H1 (cell line): ENCODE results near the gene GFPT1. TPM values are rescaled to one million over a fixed set of nuclear protein-coding genes. Genes with fewer than 3 reads are reported as not detected.

Source experiments
- CTCF ChIA-PET: fragments of 300-600 bp; sonication (Branson Sonifier 250); formaldehyde crosslinking; loops from one replicate; lab custom pipeline; 2021; ENCODE audit not compliant: partially characterized antibody; lab: Charles Lee
- POLR2A ChIA-PET: fragments of 300-600 bp; sonication (Branson Sonifier 250); formaldehyde crosslinking; loops from one replicate; lab custom pipeline; 2021; ENCODE audit warnings: inconsistent platforms; ENCODE audit not compliant: partially characterized antibody; lab: Charles Lee
- DNase-seq, 2 experiments: peaks; one replicate each; pipeline versions ENCODE4 v3.0.0 to v3.0.0-alpha.2; 2010 to 2022; ENCODE audit warnings: low spot score in 2 of 2, low read depth in 1 of 2, mixed read lengths in 1 of 2
- FAIRE-seq: peaks from 2 replicates; lab custom pipeline; 2011; peaks lifted over from hg19 to GRCh38; lab: Jason Lieb, UNC
- H2AFZ ChIP-seq: 2 replicates; pipeline ENCODE4 v1.8.1; 2012; ENCODE audit warnings: low read length, inconsistent platforms
- H2AK5ac ChIP-seq: 2 replicates; pipeline ENCODE4 v1.6.1; 2013; ENCODE audit warnings: low read depth, low read length
- H2BK120ac ChIP-seq: replicated peaks from 2 replicates; pipeline ENCODE3; 2013; ENCODE audit warnings: low read depth, low read length, inconsistent platforms
- H2BK12ac ChIP-seq: 2 replicates; pipeline ENCODE4 v1.6.1; 2013; ENCODE audit warnings: low read depth, low read length
- H2BK15ac ChIP-seq: 2 replicates; pipeline ENCODE4 v1.6.1; 2013; ENCODE audit warnings: low read length
- H2BK20ac ChIP-seq: 2 replicates; pipeline ENCODE4 v1.6.1; 2013; ENCODE audit warnings: low read length
- H2BK5ac ChIP-seq: 2 replicates; pipeline ENCODE4 v1.6.1; 2013; ENCODE audit warnings: low read depth, low read length
- H3K14ac ChIP-seq: 2 replicates; pipeline ENCODE4 v1.6.1; 2013; ENCODE audit warnings: inconsistent platforms; ENCODE audit not compliant: insufficient read length
- H3K18ac ChIP-seq: 2 replicates; pipeline ENCODE4 v1.6.1; 2013; ENCODE audit warnings: low read length; ENCODE audit errors: extremely low read depth
- H3K23ac ChIP-seq: 2 replicates; pipeline ENCODE4 v1.6.1; 2013; ENCODE audit warnings: inconsistent platforms; ENCODE audit not compliant: insufficient read length
- H3K23me2 ChIP-seq: 2 replicates; pipeline ENCODE4 v1.6.1; 2013; ENCODE audit warnings: low read depth, low read length
- H3K27ac ChIP-seq: 2 replicates; pipeline ENCODE4 v1.6.1; 2011; ENCODE audit warnings: low read depth, low read length, inconsistent platforms
- H3K27me3 ChIP-seq, 4 experiments: replicated peaks in 1 of 4; 1 replicate in 1 of 4; 2 replicates in 3 of 4; pipeline versions ENCODE4 v1.6.1 to v1.8.1; 2011 to 2013; ENCODE audit warnings: low read length in 3 of 4, mild to moderate bottlenecking in 3 of 4, inconsistent platforms in 2 of 4, mixed read lengths in 2 of 4, moderate library complexity in 1 of 4; ENCODE audit not compliant: control insufficient read depth in 3 of 4, insufficient read depth in 3 of 4; ENCODE audit errors: extremely low read depth in 1 of 4
- H3K36me3 ChIP-seq, 4 experiments: 2 replicates each; pipeline versions ENCODE4 v1.6.1 to v1.8.1; 2011 to 2013; ENCODE audit warnings: mild to moderate bottlenecking in 4 of 4, low read length in 3 of 4, moderate library complexity in 2 of 4, control low read depth in 1 of 4, inconsistent platforms in 1 of 4; ENCODE audit not compliant: insufficient read depth in 4 of 4, control insufficient read depth in 2 of 4
- H3K4ac ChIP-seq: replicated peaks from 2 replicates; pipeline ENCODE3; 2013; ENCODE audit warnings: low read length, low read depth, mixed read lengths, inconsistent platforms; ENCODE audit not compliant: insufficient read length
- H3K4me1 ChIP-seq, 4 experiments: replicated peaks in 1 of 4; 1 replicate in 1 of 4; 2 replicates in 3 of 4; pipeline versions ENCODE4 v1.6.1 to v1.8.1; 2011 to 2013; ENCODE audit warnings: low read length in 3 of 4, inconsistent platforms in 2 of 4, mixed read lengths in 1 of 4; ENCODE audit not compliant: insufficient read depth in 4 of 4, control insufficient read depth in 3 of 4
- H3K4me2 ChIP-seq, 2 experiments: 2 replicates each; pipeline versions ENCODE4 v1.6.1 to v1.8.1; 2011 to 2013; ENCODE audit warnings: low read depth in 2 of 2, low read length in 2 of 2, control low read depth in 1 of 2, inconsistent platforms in 1 of 2, mild to moderate bottlenecking in 1 of 2; ENCODE audit not compliant: insufficient read depth in 1 of 2
- H3K4me3 ChIP-seq, 4 experiments: fragments of 200-600, 300-600 bp in 1 of 4; sonication (generic), shearing (Covaris generic), sonication (Bioruptor Twin) in 1 of 4; 2 replicates each; pipeline versions ENCODE4 v1.5.1 to v1.8.1; 2011 to 2016; ENCODE audit warnings: low read length in 4 of 4, low read depth in 3 of 4, control low read depth in 2 of 4, inconsistent platforms in 2 of 4, mild to moderate bottlenecking in 2 of 4, mixed read lengths in 1 of 4, moderate library complexity in 1 of 4; ENCODE audit not compliant: insufficient read depth in 2 of 4; ENCODE audit errors: extremely low read depth in 1 of 4
- H3K56ac ChIP-seq: replicated peaks from 2 replicates; pipeline ENCODE3; 2013; ENCODE audit warnings: low read depth, mild to moderate bottlenecking, mixed read lengths, low read length, inconsistent platforms; ENCODE audit not compliant: insufficient read length
- H3K79me1 ChIP-seq: 2 replicates; pipeline ENCODE4 v1.6.1; 2013; ENCODE audit warnings: low read depth, low read length, control low read depth
- H3K79me2 ChIP-seq, 2 experiments: 2 replicates each; pipeline versions ENCODE4 v1.6.1 to v1.8.1; 2012 to 2013; ENCODE audit warnings: low read length in 2 of 2, mild to moderate bottlenecking in 2 of 2, inconsistent platforms in 1 of 2; ENCODE audit not compliant: insufficient read depth in 2 of 2, control insufficient read depth in 1 of 2
- H3K9ac ChIP-seq, 4 experiments: replicated peaks in 1 of 4; 1 replicate in 1 of 4; 2 replicates in 3 of 4; pipeline versions ENCODE4 v1.6.1 to v1.8.1; 2011 to 2013; ENCODE audit warnings: low read depth in 3 of 4, low read length in 3 of 4, control low read depth in 2 of 4, mild to moderate bottlenecking in 2 of 4, moderate library complexity in 2 of 4, inconsistent platforms in 1 of 4; ENCODE audit errors: extremely low read depth in 1 of 4
- H3K9me3 ChIP-seq, 2 experiments: 2 replicates each; pipeline versions ENCODE4 v1.6.1 to v1.8.1; 2012 to 2013; ENCODE audit warnings: mild to moderate bottlenecking in 2 of 2, moderate library complexity in 2 of 2, control low read depth in 1 of 2, inconsistent platforms in 1 of 2, low read depth in 1 of 2, low read length in 1 of 2, mixed read lengths in 1 of 2; ENCODE audit not compliant: insufficient read depth in 2 of 2
- H4K20me1 ChIP-seq, 2 experiments: replicated peaks in 1 of 2; 2 replicates each; pipeline versions ENCODE3 to v1.8.1; 2011 to 2013; ENCODE audit warnings: inconsistent platforms in 2 of 2, low read length in 2 of 2, mild to moderate bottlenecking in 1 of 2; ENCODE audit not compliant: insufficient read depth in 2 of 2, control insufficient read depth in 1 of 2
- H4K5ac ChIP-seq: 2 replicates; pipeline ENCODE4 v1.6.1; 2013; ENCODE audit warnings: low read length, low read depth, mixed read lengths, inconsistent platforms; ENCODE audit not compliant: insufficient read length
- H4K8ac ChIP-seq: 2 replicates; pipeline ENCODE4 v1.8.0; 2013; ENCODE audit warnings: mild to moderate bottlenecking, moderate library complexity, low read length, inconsistent platforms; ENCODE audit not compliant: insufficient read depth; ENCODE audit errors: extremely low read depth
- H4K91ac ChIP-seq: replicated peaks from 2 replicates; pipeline ENCODE3; 2013; ENCODE audit warnings: low read length, mixed read lengths, inconsistent platforms; ENCODE audit not compliant: insufficient read length
- ASH2L ChIP-seq: fragments of 200-600, 300-600 bp; sonication (generic); IDR thresholded peaks from one replicate; pipeline ENCODE4 v1.7.1; 2017; ENCODE audit warnings: low read length
- CHD2 ChIP-seq: IDR thresholded peaks from 2 replicates; pipeline ENCODE4 v1.6.1; 2012; ENCODE audit warnings: low read length, improper control_type of control experiment
- HDAC2 ChIP-seq, 2 experiments: fragments of 300-600 bp in 1 of 2; sonication (generic) in 1 of 2; IDR thresholded peaks; 2 replicates each; pipeline ENCODE4 v1.6.1; 2011 to 2012; ENCODE audit warnings: low read depth in 2 of 2, low read length in 2 of 2, mild to moderate bottlenecking in 2 of 2, moderate library complexity in 2 of 2, borderline replicate concordance in 1 of 2, inconsistent platforms in 1 of 2
- KDM1A ChIP-seq: fragments of 200-600, 300-600 bp; sonication (generic); IDR thresholded peaks from 2 replicates; pipeline ENCODE4 v1.7.1; 2016; ENCODE audit warnings: mild to moderate bottlenecking, low read length, borderline replicate concordance
- NRF1 ChIP-seq: IDR thresholded peaks from 2 replicates; pipeline ENCODE4 v1.6.1; 2011; ENCODE audit warnings: mild to moderate bottlenecking, low read depth, low read length, improper control_type of control experiment
- YY1 ChIP-seq: IDR thresholded peaks from 2 replicates; pipeline ENCODE4 v1.6.1; 2011; ENCODE audit warnings: low read depth, mild to moderate bottlenecking, low read length
- WGBS, 2 experiments: shearing (Covaris generic) in 1 of 2; methylation state at CpG; one replicate each; pipeline versions ENCODE4 v1.1.6 to v1.1.7; 2013 to 2015; ENCODE audit warnings: low lambda C conversion rate in 2 of 2, mixed read lengths in 2 of 2, inconsistent platforms in 1 of 2, low coverage in 1 of 2, missing lambda C conversion rate in 1 of 2; ENCODE audit not compliant: insufficient replicate concordance in 2 of 2, insufficient coverage in 1 of 2, insufficient read length in 1 of 2; ENCODE audit errors: extremely low coverage in 1 of 2, missing lambda C conversion rate in 1 of 2; 5-methylcytosine and 5-hydroxymethylcytosine counted together
- polyA plus RNA-seq, 7 experiments: library from polyadenylated mRNA; depleted of rRNA in 3 of 7; stranded (reverse) in 5 of 7; unstranded in 2 of 7; fragments of >200 nt in 5 of 7; fragments of 200-250 nt in 2 of 7; gene quantifications; 1 replicate in 5 of 7; 2 replicates in 1 of 7; 4 replicates in 1 of 7; pipeline versions ENCODE4 v1.2.1 to v1.2.3, GENCODE V29; 2011 to 2013; ENCODE audit warnings: missing spikeins in 2 of 7, mixed read lengths in 2 of 7
- total RNA-seq: library from RNA; stranded (reverse); fragmentation: NEBNext Ultra II Directional; extraction: Animal tissue kit (Norgen Biotek cat#: 25700); gene quantifications from 2 replicates; pipeline ENCODE4 v1.2.1, GENCODE V29; 2021

GFPT1 gene
- total and polyA plus RNA-seq, 2 of the 8 experiments (the other 6 are each of a cell fraction or from before 2014, with no cell fraction given) = 13.3 to 76.2 TPM

DNA sequence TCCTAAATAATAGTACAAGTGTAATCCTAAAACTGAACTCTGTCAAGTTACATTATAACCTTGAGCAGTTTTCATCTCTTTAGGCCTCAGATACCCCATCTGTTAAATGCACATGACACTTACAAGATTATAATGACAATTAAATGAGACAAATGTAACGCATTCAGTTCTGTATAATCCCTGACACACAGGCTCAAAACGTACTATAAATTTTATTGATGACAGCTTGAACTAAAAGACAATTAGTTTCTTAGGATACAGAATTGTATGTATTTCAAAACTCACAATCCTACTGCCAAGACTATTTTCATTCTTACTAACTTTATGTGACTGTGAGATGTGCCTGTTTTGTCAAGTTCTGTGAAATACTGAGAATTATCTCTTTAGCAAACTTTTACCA lies 56.2 kb downstream of the GFPT1 start:
- Histone ChIP-seq H2BK120ac (no peak overlapping the region), H3K14ac (no peak overlapping the region), H3K9me3 (no peaks in the 10 kb centered on the region), H3K23ac (no peak overlapping the region), H2BK12ac (no peak overlapping the region), H3K36me3 (peaks cover 9 to 57% (median 30%) of the 10 kb centered on the region in 4 experiments), H4K5ac (no peak overlapping the region), H3K9ac (peak overlapping the region in 1 of 4 experiments; percentile 34; a peak in 1 of 7 replicates), H2BK5ac (no peak overlapping the region), H3K4me3 (no peak overlapping the region), H3K27me3 (no peaks in the 10 kb centered on the region), H2BK20ac (no peak overlapping the region), H3K79me2 (no peaks in the 10 kb centered on the region), H3K23me2 (no peaks in the 10 kb centered on the region), H3K18ac (no peak overlapping the region), H4K20me1 (peaks cover 0 to 2% of the 10 kb centered on the region in 2 experiments), H2BK15ac (no peak overlapping the region), H4K8ac (no peak overlapping the region), H3K27ac (no peak overlapping the region), H3K56ac (no peak overlapping the region), H3K4me2 (no peak overlapping the region), H3K79me1 (no peaks in the 10 kb centered on the region), H3K4me1 (no peaks in the 10 kb centered on the region), H2AFZ (no peak overlapping the region), H3K4ac (no peak overlapping the region), H2AK5ac (no peak overlapping the region), H4K91ac (no peak overlapping the region)
- 73% methylated on average over 2 of the region's 2 CpGs; no CpG with 5 or more reads in 1 of the 2 experiments for WGBS, 2 experiments
- FAIRE-seq (no peak), DNase-seq (no peak)
- CTCF ChIA-PET = no interaction called here
- POLR2A ChIA-PET = no interaction called here
- TF ChIP-seq KDM1A (no peak), YY1 (no peak), CHD2 (no peak), HDAC2 (IDR thresholded peaks at IDR 0.05; ENCODE audit: borderline replicate concordance in 1 of 2, low read depth in 2 of 2, low read length in 2 of 2) (no peak), NRF1 (no peak), ASH2L (no peak)
